ENCODE data around the gene KRTAP5-10.
"Not testable (repeated sequence)": the region's sequence is repeated elsewhere in the genome, so short reads cannot be mapped to it uniquely, and the experiment has no call there.

Gene KRTAP5-10

GRCh38 chr11:71574418-71574817 is 9.1 kb downstream of the KRTAP5-10 start:
- DNase-seq = no peak

- DNase-seq = no peak
These were observed 10.5 kb downstream of the KRTAP5-10 start for GRCh38 chr11:71575723-71576424.

GRCh38 chr11:71576688-71577465 is 11.5 kb downstream of the KRTAP5-10 start:
- not testable (repeated sequence) for DNase-seq

GRCh38 chr11:71577469-71578004 is 12.2 kb downstream of the KRTAP5-10 start:
- no peak for DNase-seq

DNA sequence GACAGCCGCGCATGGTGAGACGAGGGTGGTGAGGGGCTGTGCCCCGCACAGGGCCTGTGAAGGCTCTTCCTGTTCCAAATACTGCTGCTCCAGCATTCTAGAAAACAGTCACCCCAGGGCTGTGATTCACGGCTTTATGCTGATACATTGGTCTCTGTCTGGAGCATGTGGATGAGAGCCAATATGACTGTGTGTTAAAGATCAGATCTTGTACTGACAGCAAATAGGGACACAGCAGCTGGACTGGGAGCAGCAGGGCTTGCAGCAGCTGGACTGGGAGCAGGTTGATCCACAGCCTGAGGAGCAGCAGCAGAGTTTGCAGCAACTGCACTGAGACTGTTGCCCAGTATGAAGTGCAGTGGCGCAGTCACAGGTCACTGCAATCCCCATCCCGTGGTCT is 14.2 kb downstream of the KRTAP5-10 start:
- not testable (repeated sequence) for DNase-seq

DNA sequence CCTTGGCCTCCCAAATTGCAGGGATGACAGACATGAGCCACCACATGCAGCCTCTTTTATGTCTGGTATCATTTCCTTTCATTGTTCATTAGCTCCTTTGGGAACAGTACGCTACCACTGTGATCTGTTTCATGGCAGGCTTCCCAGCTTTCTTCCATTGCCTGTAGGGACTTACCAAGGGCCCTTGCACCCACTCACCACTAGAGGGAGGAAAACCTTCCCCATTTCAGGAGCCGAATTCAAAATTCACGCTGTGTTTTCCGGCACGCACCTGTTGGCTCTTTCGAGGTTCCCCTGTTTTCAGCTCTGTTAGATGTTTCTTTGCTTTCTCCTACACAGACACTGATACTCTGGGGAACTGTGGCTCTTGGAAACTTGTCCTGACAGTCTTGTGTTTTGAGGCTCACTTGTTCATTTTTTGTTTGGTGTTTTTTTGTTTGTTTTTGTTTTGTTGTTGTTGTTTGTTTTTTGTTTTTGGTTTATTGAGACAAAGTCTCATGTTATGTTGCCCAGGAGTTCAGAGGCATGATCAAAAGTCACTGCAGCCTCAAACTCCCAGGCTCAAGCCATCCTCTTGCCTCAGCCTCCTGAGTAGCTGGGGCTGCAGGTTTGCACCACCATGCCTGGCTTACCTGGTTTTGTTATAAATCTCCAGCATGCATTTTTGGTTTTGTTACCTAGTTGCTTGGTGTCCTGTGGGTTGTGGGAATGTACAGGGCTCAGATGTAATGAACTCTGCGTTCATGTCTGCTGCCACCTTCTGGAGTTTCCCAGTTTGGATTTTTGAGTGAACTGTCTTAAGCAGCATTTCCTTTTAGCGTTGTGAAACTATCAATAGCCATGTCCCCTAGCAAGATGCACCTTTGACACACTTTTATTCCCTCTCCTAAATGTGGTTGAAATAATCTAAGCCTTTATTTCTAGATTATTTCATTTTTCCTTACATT is 15.0 kb downstream of the KRTAP5-10 start:
- peak in 2 of 6 experiments; percentile 1 to 11 for DNase-seq

- DNase-seq = no peak
These were observed 16.5 kb downstream of the KRTAP5-10 start for GRCh38 chr11:71581826-71582225.

DNA sequence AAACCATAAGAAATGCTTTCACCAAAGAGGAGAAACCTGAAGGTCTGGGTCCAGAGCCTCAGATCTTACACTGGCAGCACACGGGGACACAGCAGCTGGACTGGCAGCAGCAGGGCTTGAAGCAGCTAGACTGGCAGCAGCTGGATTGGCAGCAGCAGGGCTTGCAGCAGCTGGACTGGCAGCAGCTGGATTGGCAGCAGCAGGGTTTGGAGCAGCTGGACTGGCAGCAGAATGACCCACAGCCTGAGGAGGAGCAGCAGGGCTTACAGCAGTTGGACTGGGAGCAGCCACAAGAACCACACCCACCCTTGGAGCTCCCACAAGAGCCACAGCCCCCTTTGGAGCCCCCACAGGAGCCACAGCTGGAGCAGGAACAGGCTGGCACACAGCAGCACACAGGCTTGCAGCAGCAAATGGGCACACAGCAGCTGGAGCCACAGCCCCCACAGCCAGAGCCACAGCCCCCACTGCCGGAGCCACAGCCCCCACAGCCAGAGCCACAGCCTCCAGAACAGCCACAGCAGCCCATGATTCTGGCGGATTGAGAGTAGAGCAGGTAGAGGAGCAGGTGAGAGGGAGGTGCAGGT is 17.0 kb downstream of the KRTAP5-10 start, which contains the start of gene KRTAP5-11:
TSS of gene KRTAP5-11 (minus strand) at position 567 of the 587 bp plus-strand sequence. CDS start at position 529, 38 bp downstream.
- no peak for DNase-seq

DNA sequence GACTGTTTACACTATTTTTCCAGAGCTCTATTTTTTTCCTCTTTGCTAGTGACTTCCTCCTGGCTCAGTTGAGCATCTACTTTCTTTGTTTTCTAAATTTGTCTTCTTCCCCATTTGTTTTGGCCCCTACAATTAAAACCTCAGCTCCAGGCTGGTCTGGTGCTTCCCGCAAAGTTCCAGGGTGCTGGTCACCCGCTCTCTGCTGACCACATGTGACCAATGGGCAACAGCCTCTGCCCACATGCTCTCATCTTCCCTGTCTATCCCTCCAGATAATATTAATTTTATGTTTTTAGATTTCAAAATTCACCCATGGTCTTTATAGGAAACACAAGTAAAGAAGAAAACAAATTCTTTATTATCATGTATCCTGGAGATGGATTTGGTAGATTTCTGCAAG is 17.6 kb downstream of the KRTAP5-10 start:
- DNase-seq = not testable (repeated sequence)

- not testable (repeated sequence) for DNase-seq
These were observed 20.3 kb downstream of the KRTAP5-10 start for GRCh38 chr11:71585673-71586072.

- DNase-seq = not testable (repeated sequence)
These were observed 23.0 kb downstream of the KRTAP5-10 start for GRCh38 chr11:71588314-71588713.

DNA sequence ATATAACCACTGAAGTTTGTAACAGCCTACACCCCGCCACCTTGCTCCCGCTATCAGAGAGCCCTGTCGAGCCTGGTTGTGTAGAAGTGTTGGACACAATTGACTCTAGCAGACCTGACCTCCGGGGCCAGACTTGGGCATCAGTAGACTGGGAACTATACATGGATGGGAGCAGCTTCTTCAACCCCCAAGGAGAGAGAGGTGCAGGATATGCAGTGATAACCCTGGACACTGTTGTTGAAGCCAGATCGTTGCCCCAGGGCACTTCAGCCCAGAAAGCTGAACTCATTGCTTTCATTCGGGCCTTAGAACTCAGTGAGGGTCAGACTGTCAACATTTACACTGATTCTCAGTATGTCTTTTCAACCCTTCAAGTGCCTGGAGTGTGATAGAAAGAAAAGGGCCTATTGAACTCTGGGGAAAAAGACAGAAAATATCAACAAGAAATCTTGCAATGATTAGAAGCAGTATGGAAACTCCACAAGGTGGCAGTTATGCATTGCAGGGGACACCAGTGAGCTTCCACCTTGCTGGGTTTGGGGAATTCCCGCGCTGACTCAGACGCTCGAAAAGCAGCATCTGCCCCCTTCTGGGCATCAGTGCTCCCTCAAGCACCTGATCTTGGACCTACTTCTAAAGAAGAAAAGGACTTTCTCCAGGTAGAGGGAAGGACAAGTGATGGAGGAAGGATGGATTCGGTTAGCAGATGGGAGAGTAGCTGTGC is 23.6 kb downstream of the KRTAP5-10 start:
- DNase-seq = not testable (repeated sequence)

- DNase-seq = not testable (repeated sequence)
These were observed 24.2 kb downstream of the KRTAP5-10 start for GRCh38 chr11:71589546-71589920.

- not testable (repeated sequence) for DNase-seq
These were observed 37.9 kb downstream of the KRTAP5-10 start for GRCh38 chr11:71603221-71603620.

GRCh38 chr11:71604798-71605488 is 39.6 kb downstream of the KRTAP5-10 start:
- peak in 1 of 6 experiments; percentile 5 for DNase-seq

GRCh38 chr11:71606853-71607519 is 41.6 kb downstream of the KRTAP5-10 start:
- not testable (repeated sequence) for DNase-seq

GRCh38 chr11:71607520-71608216 is 42.3 kb downstream of the KRTAP5-10 start:
- not testable (repeated sequence) for DNase-seq

- not testable (repeated sequence) for DNase-seq
These were observed 42.9 kb downstream of the KRTAP5-10 start for GRCh38 chr11:71608272-71608671.

DNA sequence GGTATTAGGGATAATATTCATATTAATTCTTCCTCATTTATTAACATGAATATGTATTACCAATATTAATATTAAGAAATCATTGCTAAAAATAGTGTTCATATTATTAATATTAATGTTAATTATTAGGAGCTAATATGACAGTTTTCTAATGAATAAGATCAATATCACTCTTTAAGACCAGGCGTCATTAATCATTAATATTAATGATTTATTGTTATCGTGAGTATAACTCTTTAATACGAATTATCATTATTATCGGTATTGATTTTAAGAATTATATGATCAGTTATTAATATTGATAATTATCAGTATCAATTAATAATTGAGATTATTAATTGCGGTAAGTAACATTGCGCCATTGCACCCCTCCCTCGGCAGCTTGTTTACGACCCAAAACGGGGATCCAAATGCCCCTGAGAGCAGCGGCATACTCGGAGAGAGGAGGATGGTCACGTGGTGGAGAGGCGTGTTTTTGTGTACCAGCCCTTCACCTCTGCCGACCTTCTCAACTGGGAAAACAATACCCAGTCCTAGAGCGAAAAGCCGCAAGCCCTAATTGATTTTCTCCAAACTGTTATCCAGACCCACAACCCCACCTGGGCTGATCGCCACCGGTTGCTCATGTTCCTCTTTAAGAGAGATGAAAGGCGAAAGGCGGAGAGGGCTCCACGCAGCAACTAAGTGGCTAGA is 46.0 kb downstream of the KRTAP5-10 start:
- not testable (repeated sequence) for DNase-seq

Data from stimulated activated naive CD4-positive, alpha-beta T cell (primary cell).